ENCODE data around the gene GDA.

DNA sequence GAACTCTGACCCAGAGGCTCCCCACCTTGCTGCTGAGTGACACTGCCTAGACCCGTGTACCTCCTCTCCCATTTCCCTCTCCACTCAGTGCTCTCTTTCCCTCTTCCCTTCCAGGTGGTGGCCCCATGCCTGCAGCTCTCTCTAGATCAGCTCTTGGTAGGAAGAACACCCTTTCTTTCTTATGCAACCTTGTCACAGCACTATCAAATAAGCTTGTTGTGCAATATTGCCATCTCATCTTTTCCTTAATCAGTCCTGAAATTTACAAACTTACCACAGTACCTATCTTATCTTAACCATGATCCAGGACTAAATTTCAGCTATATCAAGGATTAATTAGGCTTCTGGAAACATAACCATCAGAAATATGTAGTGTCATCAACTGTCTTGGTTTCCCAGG is 127.2 kb downstream of the GDA start:
- TF ChIP-seq, protein P1, sequence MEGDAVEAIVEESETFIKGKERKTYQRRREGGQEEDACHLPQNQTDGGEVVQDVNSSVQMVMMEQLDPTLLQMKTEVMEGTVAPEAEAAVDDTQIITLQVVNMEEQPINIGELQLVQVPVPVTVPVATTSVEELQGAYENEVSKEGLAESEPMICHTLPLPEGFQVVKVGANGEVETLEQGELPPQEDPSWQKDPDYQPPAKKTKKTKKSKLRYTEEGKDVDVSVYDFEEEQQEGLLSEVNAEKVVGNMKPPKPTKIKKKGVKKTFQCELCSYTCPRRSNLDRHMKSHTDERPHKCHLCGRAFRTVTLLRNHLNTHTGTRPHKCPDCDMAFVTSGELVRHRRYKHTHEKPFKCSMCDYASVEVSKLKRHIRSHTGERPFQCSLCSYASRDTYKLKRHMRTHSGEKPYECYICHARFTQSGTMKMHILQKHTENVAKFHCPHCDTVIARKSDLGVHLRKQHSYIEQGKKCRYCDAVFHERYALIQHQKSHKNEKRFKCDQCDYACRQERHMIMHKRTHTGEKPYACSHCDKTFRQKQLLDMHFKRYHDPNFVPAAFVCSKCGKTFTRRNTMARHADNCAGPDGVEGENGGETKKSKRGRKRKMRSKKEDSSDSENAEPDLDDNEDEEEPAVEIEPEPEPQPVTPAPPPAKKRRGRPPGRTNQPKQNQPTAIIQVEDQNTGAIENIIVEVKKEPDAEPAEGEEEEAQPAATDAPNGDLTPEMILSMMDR (IDR thresholded peaks at IDR 0.05): no peak
- TF ChIP-seq POLR2A (IDR thresholded peaks at IDR 0.05) (no peak), POLR2AphosphoS5 (IDR thresholded peaks at IDR 0.05) (no peak)
